Stimulated activated CD4-positive, alpha-beta T cell treated with anti-CD3 and anti-CD28 coated beads, Interleukin-15, amount 100 ng/mL, for 48 hours (primary cell): ENCODE data around the gene SUSD2.
"Not testable (repeated sequence)": the region's sequence is repeated elsewhere in the genome, so short reads cannot be mapped to it uniquely, and the experiment has no call there.

Source experiments
- DNase-seq, 2 donors: peaks; one replicate each; pipeline ENCODE4 v3.0.0-alpha.2; 2020; ENCODE audit warnings: low read depth in 2 of 2

SUSD2 gene

GRCh38 chr22:24176040-24176439 is 5.2 kb upstream of the SUSD2 start:
- no peak for DNase-seq

GRCh38 chr22:24176630-24177029 is 4.7 kb upstream of the SUSD2 start:
- no peak for DNase-seq

GRCh38 chr22:24177045-24177444 is 4.2 kb upstream of the SUSD2 start:
- DNase-seq, result no peak

GRCh38 chr22:24177456-24177855 is 3.8 kb upstream of the SUSD2 start:
- DNase-seq, result no peak

GRCh38 chr22:24178021-24178431 is 3.3 kb upstream of the SUSD2 start:
- DNase-seq, result no peak

GRCh38 chr22:24178502-24179440 is 2.5 kb upstream of the SUSD2 start:
- DNase-seq, result no peak

- no peak for DNase-seq
Measured at GRCh38 chr22:24179478-24180210, 1.6 kb upstream of the SUSD2 start.

GRCh38 chr22:24180316-24181087 is 785 bp upstream of the SUSD2 start:
- DNase-seq, result no peak

- DNase-seq, result no peak
Measured at GRCh38 chr22:24181996-24182899, 961 bp downstream of the SUSD2 start.

- not testable (repeated sequence) for DNase-seq
Measured at GRCh38 chr22:24182900-24183246, 1.6 kb downstream of the SUSD2 start.

- DNase-seq, result no peak
Measured at GRCh38 chr22:24183321-24184031, 2.2 kb downstream of the SUSD2 start.

- no peak for DNase-seq
Measured at GRCh38 chr22:24184057-24184798, 2.9 kb downstream of the SUSD2 start.

GRCh38 chr22:24185001-24185500 is 3.8 kb downstream of the SUSD2 start:
- no peak for DNase-seq

- DNase-seq, result no peak
Measured at GRCh38 chr22:24185501-24186351, 4.4 kb downstream of the SUSD2 start.

GRCh38 chr22:24186352-24186740 is 5.1 kb downstream of the SUSD2 start:
- no peak for DNase-seq

GRCh38 chr22:24186892-24187670 is 5.8 kb downstream of the SUSD2 start:
- no peak for DNase-seq

GRCh38 chr22:24187731-24188644 is 6.7 kb downstream of the SUSD2 start:
- DNase-seq, result no peak
